Keratinocyte (primary cell): ENCODE data around the gene TBC1D16.

Experiments used
- CTCF ChIP-seq, 3 experiments: IDR thresholded peaks in 1 of 3; conservative IDR thresholded peaks in 1 of 3; optimal IDR thresholded peaks in 1 of 3; 2 replicates in 2 of 3; 3 replicates in 1 of 3; pipeline versions ENCODE3 to v1.5.1; 2011; ENCODE audit warnings: low read length in 3 of 3, mild to moderate bottlenecking in 3 of 3, moderate library complexity in 2 of 3, control low read depth in 1 of 3, inconsistent platforms in 1 of 3; ENCODE audit not compliant: insufficient read depth in 2 of 3; ENCODE audit errors: extremely low read depth in 1 of 3
- EZH2 ChIP-seq: IDR thresholded peaks from one replicate; pipeline ENCODE4 v1.6.1; 2012; ENCODE audit warnings: inconsistent platforms, mild to moderate bottlenecking, low read length, moderate library complexity

DNA sequence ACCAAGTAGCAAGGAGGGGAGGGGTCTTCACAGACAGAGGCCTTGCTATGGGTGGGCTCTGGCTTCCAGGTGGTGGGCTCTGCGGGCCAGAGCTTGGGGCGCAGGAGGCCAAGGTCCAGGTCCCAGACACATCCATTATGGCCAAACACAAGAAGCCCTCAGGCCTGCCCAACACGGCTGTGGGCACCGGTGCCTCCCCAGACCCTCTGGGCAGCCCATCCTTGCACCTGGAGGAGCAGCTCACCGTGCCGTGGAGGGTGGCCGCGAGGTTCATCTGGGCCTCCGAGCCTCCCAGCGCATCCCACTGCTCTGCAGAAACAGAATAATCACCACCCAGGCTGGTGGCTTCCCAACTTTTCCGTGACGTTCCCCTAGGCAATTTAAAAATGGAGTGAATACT lies 55.9 kb downstream of the TBC1D16 start:
- TF ChIP-seq CTCF (optimal IDR thresholded peaks at IDR 0.05 in 1 of 3, IDR thresholded peaks at IDR 0.05 in 1 of 3, conservative IDR thresholded peaks at IDR 0.05 in 1 of 3; ENCODE audit: extremely low read depth in 1 of 3, insufficient read depth in 2 of 3, low read length in 3 of 3) (no peak), EZH2 (no peak)
